HG03064 (cell line): ENCODE measurements around the gene TPX2.

Source experiments
- ATAC-seq: cut with Tn5 transposase; IDR thresholded peaks from one replicate; pipeline ENCODE4 v1.9.1; 2021; ENCODE audit warnings: low read depth; ENCODE audit not compliant: unreplicated experiment

Gene TPX2

DNA sequence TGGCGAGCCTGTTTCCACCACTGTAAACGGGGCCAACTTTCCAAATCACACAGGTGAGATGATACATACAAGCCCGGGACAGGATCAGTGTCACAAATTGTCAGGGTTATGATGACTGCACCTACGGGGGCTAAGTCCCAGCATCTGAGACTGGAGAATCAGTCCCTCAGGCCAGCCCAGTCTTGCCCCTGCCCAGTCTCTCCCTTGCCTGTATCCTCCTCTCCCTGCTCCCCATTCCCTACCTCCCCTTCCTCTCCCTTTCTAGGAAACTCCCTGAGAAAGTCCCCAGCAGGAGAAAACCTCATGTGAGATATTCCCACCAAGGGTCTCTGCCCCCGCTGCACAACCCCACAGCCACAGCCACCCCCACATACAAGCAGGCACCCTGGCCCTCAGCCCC is 104.8 kb downstream of the TPX2 start:
- no peak for ATAC-seq

DNA sequence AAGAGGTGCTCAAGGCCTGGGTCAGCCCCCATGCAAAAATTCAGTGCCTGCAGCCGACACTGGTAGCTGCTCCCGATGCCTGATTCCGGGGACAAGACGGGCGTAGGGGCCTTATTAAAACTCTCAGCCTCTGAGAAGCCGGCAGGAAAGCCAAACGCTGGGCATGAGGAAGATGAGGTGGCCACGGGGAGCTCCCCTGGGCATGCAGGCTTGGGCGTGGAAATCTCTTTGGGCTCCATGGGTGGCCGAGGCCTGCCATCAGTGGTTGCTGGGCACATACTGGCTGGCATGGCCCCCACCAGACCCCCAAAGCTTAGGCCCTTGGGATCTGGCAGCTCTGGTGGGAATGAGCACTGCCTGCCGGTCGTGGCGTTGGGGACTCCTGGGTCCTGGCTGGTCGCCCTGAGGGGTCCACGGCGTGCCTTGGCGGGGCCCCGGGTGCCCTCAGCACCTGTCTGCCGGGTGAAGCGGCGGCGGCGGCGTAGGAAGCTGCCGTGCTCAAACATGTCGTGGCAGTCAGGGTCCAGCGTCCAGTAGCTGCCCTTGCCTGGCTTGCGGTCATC is 105.7 kb downstream of the TPX2 start:
- no peak for ATAC-seq

- ATAC-seq = no peak
These were observed 106.3 kb downstream of the TPX2 start, which contains the start of gene FOXS1 for GRCh38 chr20:31845300-31845863. Gene FOXS1, minus strand, starts transcription at chr20:31845604. Its CDS starts 62 bp downstream, at chr20:31845542.

DNA sequence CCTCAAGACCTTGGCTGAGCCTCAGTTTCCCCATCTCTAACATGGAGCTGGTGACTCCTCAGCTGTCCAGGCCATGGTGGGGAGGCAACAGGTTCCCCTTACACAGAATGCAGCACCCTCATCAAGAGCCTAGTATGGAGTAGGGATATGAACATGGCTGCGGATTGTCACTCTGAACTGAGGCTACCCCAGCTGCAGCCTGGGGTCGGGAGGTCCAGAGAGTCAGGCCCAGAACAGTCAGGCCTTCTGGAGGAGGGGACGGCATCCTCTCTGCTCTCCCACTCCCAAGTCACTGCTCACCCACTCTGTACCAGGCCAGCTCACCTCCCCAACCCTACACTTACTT is 107.7 kb downstream of the TPX2 start:
- no peak for ATAC-seq

- no peak for ATAC-seq
These were observed 109.3 kb downstream of the TPX2 start for GRCh38 chr20:31848088-31848999.

- ATAC-seq = no peak
These were observed 110.3 kb downstream of the TPX2 start for GRCh38 chr20:31849306-31849930.
